H1 (cell line): ENCODE measurements around the gene RBP3. TPM values are rescaled to one million over a fixed set of nuclear protein-coding genes. Genes with fewer than 3 reads are reported as not detected.

ENCODE experiments used
- BCL11A ChIP-seq, 2 experiments: IDR thresholded peaks; one replicate each; pipeline ENCODE4 v1.6.1; 2011; ENCODE audit warnings: low read depth in 2 of 2, low read length in 2 of 2, mild to moderate bottlenecking in 2 of 2
- MAX ChIP-seq: IDR thresholded peaks from 2 replicates; pipeline ENCODE4 v1.6.1; 2012; ENCODE audit warnings: inconsistent platforms
- NANOG ChIP-seq: IDR thresholded peaks from 2 replicates; pipeline ENCODE4 v1.6.1; 2011; ENCODE audit warnings: low read length, low read depth, mild to moderate bottlenecking, inconsistent platforms; ENCODE audit not compliant: insufficient read depth, poor library complexity, severe bottlenecking
- RFX5 ChIP-seq: IDR thresholded peaks from 2 replicates; pipeline ENCODE4 v1.6.1; 2011; ENCODE audit warnings: low read depth, low read length, improper control_type of control experiment, borderline replicate concordance
- SIN3A ChIP-seq, 2 experiments: IDR thresholded peaks in 1 of 2; conservative IDR thresholded peaks in 1 of 2; 2 replicates each; pipeline ENCODE4 v1.6.1; 2011 to 2012; ENCODE audit warnings: low read length in 2 of 2, improper control_type of control experiment in 1 of 2, low read depth in 1 of 2, mild to moderate bottlenecking in 1 of 2
- SIX5 ChIP-seq: IDR thresholded peaks from 2 replicates; pipeline ENCODE4 v1.6.1; 2011; ENCODE audit warnings: mild to moderate bottlenecking, low read depth, low read length
- SP2 ChIP-seq: IDR thresholded peaks from 2 replicates; pipeline ENCODE4 v1.6.1; 2012; ENCODE audit warnings: mild to moderate bottlenecking, low read length, inconsistent platforms
- SP4 ChIP-seq: IDR thresholded peaks from 2 replicates; pipeline ENCODE4 v1.6.1; 2012; ENCODE audit warnings: low read length, inconsistent platforms
- YY1 ChIP-seq: IDR thresholded peaks from 2 replicates; pipeline ENCODE4 v1.6.1; 2011; ENCODE audit warnings: low read depth, mild to moderate bottlenecking, low read length
- polyA plus RNA-seq, 7 experiments: library from polyadenylated mRNA; depleted of rRNA in 3 of 7; stranded (reverse) in 5 of 7; unstranded in 2 of 7; fragments of >200 nt in 5 of 7; fragments of 200-250 nt in 2 of 7; gene quantifications; 1 replicate in 5 of 7; 2 replicates in 1 of 7; 4 replicates in 1 of 7; pipeline versions ENCODE4 v1.2.1 to v1.2.3, GENCODE V29; 2011 to 2013; ENCODE audit warnings: missing spikeins in 2 of 7, mixed read lengths in 2 of 7
- total RNA-seq: library from RNA; stranded (reverse); fragmentation: NEBNext Ultra II Directional; extraction: Animal tissue kit (Norgen Biotek cat#: 25700); gene quantifications from 2 replicates; pipeline ENCODE4 v1.2.1, GENCODE V29; 2021

RBP3 gene
- total and polyA plus RNA-seq, 2 of the 8 experiments (the other 6 are each of a cell fraction or from before 2014, with no cell fraction given), result not detected

- no peak for TF ChIP-seq MAX
- no peak for TF ChIP-seq NANOG
- no peak for TF ChIP-seq SP2
- TF ChIP-seq SIX5, result no peak
- TF ChIP-seq SP4, result no peak
- no peak for TF ChIP-seq RFX5
- no peak for TF ChIP-seq SIN3A (conservative IDR thresholded peaks at IDR 0.05 in 1 of 2, IDR thresholded peaks at IDR 0.05 in 1 of 2; ENCODE audit: low read depth in 1 of 2, low read length in 2 of 2)
- TF ChIP-seq YY1, result no peak
- no peak for TF ChIP-seq BCL11A (IDR thresholded peaks at IDR 0.05; ENCODE audit: low read depth in 2 of 2, low read length in 2 of 2)
Measured at GRCh38 chr10:47311193-47311931, 36.8 kb upstream of the RBP3 start (continued).
